HepG2 (cell line): ENCODE results near the gene XPR1. TPM values are rescaled to one million over a fixed set of nuclear protein-coding genes. Genes with fewer than 3 reads are reported as not detected.

ENCODE experiments used
- ATAC-seq: fragments of 200-7000 bp; cut with Tn5 transposase; 3 replicates; pipeline ENCODE4 v1.9.1; 2020; ENCODE audit warnings: mild to moderate bottlenecking, moderate library complexity
- BruUV-seq: library from RNA; stranded (reverse); fragments of 400-500 nt; replicated peaks from 2 replicates; lab custom pipeline; 2021; lab: Mats Ljungman, UMichigan
- CTCF ChIA-PET: fragments of 300-600 bp; formaldehyde crosslinking; extraction: SDS; loops from one replicate; lab custom pipeline; 2021; ENCODE audit warnings: low total read pairs, inconsistent platforms, low intra/inter-chr PET ratio; lab: Yijun Ruan, JAX
- POLR2A ChIA-PET: fragments of 350-600 bp; sonication (Branson Sonifier 250); formaldehyde crosslinking; loops from one replicate; lab custom pipeline; 2020; ENCODE audit warnings: antibody characterized with exemption, inconsistent platforms; lab: Yijun Ruan, JAX
- DNase-seq: peaks from one replicate; pipeline ENCODE4 v3.0.0-alpha.2; 2015; ENCODE audit warnings: low spot score
- FAIRE-seq: peaks from 3 replicates; lab custom pipeline; 2011; peaks lifted over from hg19 to GRCh38; lab: Jason Lieb, UNC
- H2AFZ ChIP-seq: one replicate; pipeline ENCODE4 v1.6.1; 2011; ENCODE audit warnings: low read length, inconsistent platforms
- H3K27ac ChIP-seq: fragments of 300-600 bp; 3 replicates; pipeline ENCODE4 v1.8.0; 2011; ENCODE audit warnings: mixed run types, mild to moderate bottlenecking, mixed read lengths, low read length, inconsistent platforms; ENCODE audit not compliant: insufficient read depth; ENCODE audit errors: extremely low read length
- H3K27me3 ChIP-seq, 2 experiments: fragments of 200-600 bp in 1 of 2; 2 replicates in 1 of 2; 3 replicates in 1 of 2; pipeline versions ENCODE4 v1.6.0 to v1.8.0; 2011; ENCODE audit warnings: low read length in 2 of 2, mild to moderate bottlenecking in 2 of 2, moderate library complexity in 2 of 2, inconsistent platforms in 1 of 2; ENCODE audit not compliant: insufficient read depth in 2 of 2, control insufficient read depth in 1 of 2
- H3K36me3 ChIP-seq, 2 experiments: fragments of 200-600 bp in 1 of 2; replicated peaks in 1 of 2; 2 replicates in 1 of 2; 3 replicates in 1 of 2; pipeline versions ENCODE4 v1.5.1 to v1.8.0; 2011; ENCODE audit warnings: low read length in 2 of 2, inconsistent platforms in 1 of 2; ENCODE audit not compliant: insufficient read depth in 2 of 2, control insufficient read depth in 1 of 2
- H3K4me1 ChIP-seq: 2 replicates; pipeline ENCODE4 v1.5.1; 2012; ENCODE audit warnings: low read length, inconsistent platforms; ENCODE audit not compliant: insufficient read depth
- H3K4me2 ChIP-seq: 2 replicates; pipeline ENCODE4 v1.6.0; 2011; ENCODE audit warnings: low read depth, low read length, inconsistent platforms
- H3K4me3 ChIP-seq, 3 experiments: fragments of 200-600 bp in 1 of 3; sonication (generic), shearing (Covaris generic) in 1 of 3; replicated peaks in 1 of 3; 2 replicates each; pipeline ENCODE4 v1.5.1; 2011 to 2016; ENCODE audit warnings: low read length in 3 of 3, inconsistent platforms in 2 of 3, low read depth in 2 of 3, mild to moderate bottlenecking in 2 of 3, control low read depth in 1 of 3, mixed read lengths in 1 of 3; ENCODE audit not compliant: insufficient read depth in 1 of 3
- H3K79me2 ChIP-seq: one replicate; pipeline ENCODE4 v1.6.1; 2011; ENCODE audit warnings: low read length, inconsistent platforms; ENCODE audit not compliant: insufficient read depth
- H3K9ac ChIP-seq: 2 replicates; pipeline ENCODE4 v1.6.0; 2011; ENCODE audit warnings: mild to moderate bottlenecking, low read depth, low read length, inconsistent platforms; ENCODE audit not compliant: insufficient read depth
- H3K9me3 ChIP-seq: 2 replicates; pipeline ENCODE4 v1.5.1; 2012; ENCODE audit warnings: mild to moderate bottlenecking, low read length
- H4K20me1 ChIP-seq: 2 replicates; pipeline ENCODE4 v1.6.0; 2011; ENCODE audit warnings: inconsistent platforms, mild to moderate bottlenecking, low read length, moderate library complexity; ENCODE audit not compliant: insufficient read depth
- ARID5B ChIP-seq: IDR thresholded peaks from 2 replicates; pipeline ENCODE4 v1.4.0; 2020; ENCODE audit warnings: mild to moderate bottlenecking, missing genetic modification reagents
- FOXO4 ChIP-seq: sonication (generic); formaldehyde crosslinking; conservative IDR thresholded peaks from 2 replicates; pipeline ENCODE4 v1.8.1; 2023; ENCODE audit warnings: missing genetic modification reagents
- GATA4 ChIP-seq: sonication (generic); IDR thresholded peaks from 2 replicates; pipeline ENCODE4 v1.6.1; 2016; ENCODE audit warnings: antibody characterized with exemption, low read depth, borderline replicate concordance
- KLF13 ChIP-seq: sonication (generic); formaldehyde crosslinking; IDR thresholded peaks from 2 replicates; pipeline ENCODE4 v1.4.0; 2020; ENCODE audit warnings: mild to moderate bottlenecking, missing genetic modification reagents
- MED1 ChIP-seq: sonication (generic); formaldehyde crosslinking; IDR thresholded peaks from 2 replicates; pipeline ENCODE4 v1.4.0; 2020; ENCODE audit warnings: missing genetic modification reagents
- RORA ChIP-seq: sonication (generic); formaldehyde crosslinking; IDR thresholded peaks from 2 replicates; pipeline ENCODE4 v1.5.0; 2020; ENCODE audit warnings: mild to moderate bottlenecking, missing genetic modification reagents, moderate library complexity
- SALL2 ChIP-seq: sonication (generic); formaldehyde crosslinking; IDR thresholded peaks from 2 replicates; pipeline ENCODE4 v1.8.1; 2023; ENCODE audit warnings: mild to moderate bottlenecking, missing genetic modification reagents, inconsistent platforms
- SRSF1 ChIP-seq: fragments of 200-400 bp; formaldehyde crosslinking; optimal IDR thresholded peaks from 2 replicates; pipeline ENCODE3; 2017; ENCODE audit warnings: mild to moderate bottlenecking, low read depth, low read length, moderate library complexity
- ZKSCAN5 ChIP-seq: sonication (generic); formaldehyde crosslinking; IDR thresholded peaks from 2 replicates; pipeline ENCODE4 v1.5.1; 2020; ENCODE audit warnings: mild to moderate bottlenecking, missing genetic modification reagents
- ZNF124 ChIP-seq: sonication (generic); formaldehyde crosslinking; IDR thresholded peaks from 2 replicates; pipeline ENCODE4 v1.4.0; 2020; ENCODE audit warnings: missing genetic modification reagents
- ZNF33B ChIP-seq: sonication (generic); formaldehyde crosslinking; IDR thresholded peaks from 2 replicates; pipeline ENCODE4 v1.5.1; 2020; ENCODE audit warnings: mild to moderate bottlenecking, missing genetic modification reagents
- ZNF430 ChIP-seq: sonication (generic); formaldehyde crosslinking; IDR thresholded peaks from 2 replicates; pipeline ENCODE4 v1.9.0; 2021; ENCODE audit warnings: mild to moderate bottlenecking, missing genetic modification reagents
- ZNF501 ChIP-seq: sonication (generic); formaldehyde crosslinking; IDR thresholded peaks from 2 replicates; pipeline ENCODE4 v1.5.1; 2020; ENCODE audit warnings: mild to moderate bottlenecking, moderate library complexity, missing genetic modification reagents
- ZNF512B ChIP-seq: sonication (generic); formaldehyde crosslinking; IDR thresholded peaks from 2 replicates; pipeline ENCODE4 v1.5.1; 2020; ENCODE audit warnings: missing genetic modification reagents, mild to moderate bottlenecking, borderline replicate concordance
- ZNF558 ChIP-seq: sonication (generic); formaldehyde crosslinking; IDR thresholded peaks from 2 replicates; pipeline ENCODE4 v1.9.0; 2022; ENCODE audit warnings: mild to moderate bottlenecking, missing genetic modification reagents, borderline replicate concordance
- WGBS: methylation state at CpG from one replicate; pipeline ENCODE4 v1.1.6; 2017; ENCODE audit warnings: low lambda C conversion rate; 5-methylcytosine and 5-hydroxymethylcytosine counted together
- in situ Hi-C: cut with HindIII; loops from 2 replicates; pipeline ENCODE4 v1.10.0; 2017; ENCODE audit warnings: low pct_unique_long_range_greater_than_20kb; ENCODE audit not compliant: extremely low pct_ligation_motif_present
- intact Hi-C: fragments of 100-400 bp; cut with micrococcal nuclease; formaldehyde crosslinking; loops from one replicate; pipeline ENCODE4 v1.10.0; 2022; ENCODE audit not compliant: unreplicated experiment
- polyA plus RNA-seq, 8 experiments: library from polyadenylated mRNA; depleted of rRNA in 3 of 8; stranded (reverse) in 7 of 8; unstranded in 1 of 8; fragments of >200 nt; fragmentation: Illumina TruSeq in 4 of 8; extraction: Trizol in 4 of 8; gene quantifications; 2 replicates each; pipeline versions ENCODE4 v1.2.1 to v1.2.3, GENCODE V29; 2011 to 2016; ENCODE audit warnings: low read depth in 4 of 8, missing spikeins in 1 of 8, mixed read lengths in 1 of 8; ENCODE audit not compliant: insufficient read depth in 1 of 8
- total RNA-seq, 5 experiments: library from RNA; depleted of rRNA; stranded (reverse); fragments of >200 nt; fragmentation: Illumina TruSeq; extraction: Trizol; gene quantifications; 2 replicates each; pipeline ENCODE4 v1.2.3, GENCODE V29; 2016; ENCODE audit warnings: low read depth in 1 of 5

XPR1 gene
- total and polyA plus RNA-seq, 2 of the 13 experiments (the other 11 are each of a cell fraction or from before 2014, with no cell fraction given) = 22.3 to 23.6 TPM

GRCh38 chr1:180926164-180926981 is 294.6 kb downstream of the XPR1 start:
- POLR2A ChIA-PET = interaction anchor here (1.0 to 2.0 kb wide), 8 partner anchors 9 to 424 kb away, joined by 3 to 8 read pairs (median 4); partner anchors contain the start of genes ACBD6 and IER5
- Histone ChIP-seq H3K36me3 (no peaks in the 10 kb centered on the region), H4K20me1 (no peaks in the 10 kb centered on the region), H3K9ac (peak overlapping the region; percentile 52), H3K27me3 (no peaks in the 10 kb centered on the region; a peak in 1 of 5 replicates), H3K9me3 (no peaks in the 10 kb centered on the region), H3K79me2 (no peaks in the 10 kb centered on the region), H2AFZ (no peak overlapping the region), H3K27ac (peak overlapping the region; percentile 56), H3K4me1 (peaks cover 75% of the 10 kb centered on the region), H3K4me2 (peak overlapping the region; percentile 80), H3K4me3 (peak overlapping the region; percentile 7 to 60 (median 27); a peak in 3 of 6 replicates)
- CTCF ChIA-PET = no interaction called here
- ATAC-seq (peak; percentile 50), FAIRE-seq (no peak), DNase-seq (no peak)
- intact Hi-C loops (no loop called here), in situ Hi-C loops (no loop called here)
- BruUV-seq = no TSS peak
- WGBS = 11% methylated on average over 6 of the region's 14 CpGs
- no peak for TF ChIP-seq ZNF33B (CRISPR knock-in tag)
- TF ChIP-seq KLF13 (CRISPR knock-in tag) = no peak
- TF ChIP-seq SRSF1 = no peak
- TF ChIP-seq RORA (CRISPR knock-in tag) = no peak
- 0 out of 2 replicates have a peak, but pooled peaks have one; percentile 38 for TF ChIP-seq ZNF430 (CRISPR knock-in tag)
- peak; percentile 47; the same call in 1 of the 2 replicates for TF ChIP-seq ZNF512B (CRISPR knock-in tag)
- TF ChIP-seq ZKSCAN5 (CRISPR knock-in tag) = no peak
- 0 out of 2 replicates have a peak, but pooled peaks have one; percentile 13 for TF ChIP-seq ZNF501 (CRISPR knock-in tag)
- no peak for TF ChIP-seq ZNF124 (CRISPR knock-in tag)
- TF ChIP-seq FOXO4 (CRISPR knock-in tag) = 0 out of 2 replicates have a peak, but pooled peaks have one; percentile 68
- 0 out of 2 replicates have a peak, but pooled peaks have one; percentile 6 for TF ChIP-seq MED1 (CRISPR knock-in tag)
- TF ChIP-seq ZNF558 (CRISPR knock-in tag) = peak; percentile 37; the same call in 1 of the 2 replicates
- no peak for TF ChIP-seq SALL2 (CRISPR knock-in tag)
- TF ChIP-seq GATA4 = no peak
- TF ChIP-seq ARID5B (CRISPR knock-in tag) = no peak
